ENCODE data around the gene SLFN14. TPM values are rescaled to one million over a fixed set of nuclear protein-coding genes. Genes with fewer than 3 reads are reported as not detected.

SLFN14 gene
- total and polyA plus RNA-seq, 2 experiments from 2014 or later, result 0.10 TPM; not detected in 1

- TF ChIP-seq, protein P1, sequence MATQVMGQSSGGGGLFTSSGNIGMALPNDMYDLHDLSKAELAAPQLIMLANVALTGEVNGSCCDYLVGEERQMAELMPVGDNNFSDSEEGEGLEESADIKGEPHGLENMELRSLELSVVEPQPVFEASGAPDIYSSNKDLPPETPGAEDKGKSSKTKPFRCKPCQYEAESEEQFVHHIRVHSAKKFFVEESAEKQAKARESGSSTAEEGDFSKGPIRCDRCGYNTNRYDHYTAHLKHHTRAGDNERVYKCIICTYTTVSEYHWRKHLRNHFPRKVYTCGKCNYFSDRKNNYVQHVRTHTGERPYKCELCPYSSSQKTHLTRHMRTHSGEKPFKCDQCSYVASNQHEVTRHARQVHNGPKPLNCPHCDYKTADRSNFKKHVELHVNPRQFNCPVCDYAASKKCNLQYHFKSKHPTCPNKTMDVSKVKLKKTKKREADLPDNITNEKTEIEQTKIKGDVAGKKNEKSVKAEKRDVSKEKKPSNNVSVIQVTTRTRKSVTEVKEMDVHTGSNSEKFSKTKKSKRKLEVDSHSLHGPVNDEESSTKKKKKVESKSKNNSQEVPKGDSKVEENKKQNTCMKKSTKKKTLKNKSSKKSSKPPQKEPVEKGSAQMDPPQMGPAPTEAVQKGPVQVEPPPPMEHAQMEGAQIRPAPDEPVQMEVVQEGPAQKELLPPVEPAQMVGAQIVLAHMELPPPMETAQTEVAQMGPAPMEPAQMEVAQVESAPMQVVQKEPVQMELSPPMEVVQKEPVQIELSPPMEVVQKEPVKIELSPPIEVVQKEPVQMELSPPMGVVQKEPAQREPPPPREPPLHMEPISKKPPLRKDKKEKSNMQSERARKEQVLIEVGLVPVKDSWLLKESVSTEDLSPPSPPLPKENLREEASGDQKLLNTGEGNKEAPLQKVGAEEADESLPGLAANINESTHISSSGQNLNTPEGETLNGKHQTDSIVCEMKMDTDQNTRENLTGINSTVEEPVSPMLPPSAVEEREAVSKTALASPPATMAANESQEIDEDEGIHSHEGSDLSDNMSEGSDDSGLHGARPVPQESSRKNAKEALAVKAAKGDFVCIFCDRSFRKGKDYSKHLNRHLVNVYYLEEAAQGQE (IDR thresholded peaks at IDR 0.05; ENCODE audit: unreplicated experiment), result no peak
Observed at GRCh38 chr17:35546487-35546886, 14.1 kb downstream of the SLFN14 start (continued).

- Mint-ChIP-seq H3K36me3 (ENCODE audit: low read depth) (no peaks in the 10 kb centered on the region), H3K9me3 (no peaks in the 10 kb centered on the region), H3K27ac (no peak overlapping the region), H3K4me3 (no peak overlapping the region), H3K27me3 (ENCODE audit: insufficient read depth, low read depth, poor library complexity) (no peaks in the 10 kb centered on the region), H3K4me1 (no peaks in the 10 kb centered on the region)
- Histone ChIP-seq H3K4me1 (ENCODE audit: insufficient read depth) (no peaks in the 10 kb centered on the region), H2AFZ (no peak overlapping the region), H3K27me3 (ENCODE audit: insufficient read depth) (peaks cover 13% of the 10 kb centered on the region; the same call in 1 of the 2 replicates), H3K27ac (ENCODE audit: low read depth) (no peak overlapping the region), H4K20me1 (replicated peaks; ENCODE audit: insufficient read depth) (no peaks in the 10 kb centered on the region), H3F3A (replicated peaks; ENCODE audit: low read depth) (no peaks in the 10 kb centered on the region), H3K36me3 (ENCODE audit: insufficient read depth) (no peaks in the 10 kb centered on the region), H3K79me2 (replicated peaks; ENCODE audit: insufficient read depth) (no peaks in the 10 kb centered on the region), H3K4me2 (no peak overlapping the region), H3K9me2 (ENCODE audit: insufficient read depth) (no peaks in the 10 kb centered on the region), H3K4me3 (no peak overlapping the region)
- ATAC-seq, result no peak
- DNase-seq (ENCODE audit: low spot score), result no peak
- TF ChIP-seq ZNF114 (CRISPR knock-in tag; IDR thresholded peaks at IDR 0.05), result no peak
- TF ChIP-seq, protein P1 (IDR thresholded peaks at IDR 0.05; ENCODE audit: unreplicated experiment), result no peak
- TF ChIP-seq ZNF331 (CRISPR knock-in tag; IDR thresholded peaks at IDR 0.05; ENCODE audit: low read depth), result no peak
- no peak for TF ChIP-seq EZH2phosphoT487 (IDR thresholded peaks at IDR 0.05; ENCODE audit: unreplicated experiment)
- TF ChIP-seq ETS1 (IDR thresholded peaks at IDR 0.05), result no peak
- no peak for TF ChIP-seq EZH2 (IDR thresholded peaks at IDR 0.05; ENCODE audit: low read depth, unreplicated experiment)
- TF ChIP-seq JUNB (IDR thresholded peaks at IDR 0.05; ENCODE audit: unreplicated experiment), result no peak
- TF ChIP-seq CREB1 (CRISPR knock-in tag; IDR thresholded peaks at IDR 0.05; ENCODE audit: low read depth), result no peak
- TF ChIP-seq, protein P2, sequence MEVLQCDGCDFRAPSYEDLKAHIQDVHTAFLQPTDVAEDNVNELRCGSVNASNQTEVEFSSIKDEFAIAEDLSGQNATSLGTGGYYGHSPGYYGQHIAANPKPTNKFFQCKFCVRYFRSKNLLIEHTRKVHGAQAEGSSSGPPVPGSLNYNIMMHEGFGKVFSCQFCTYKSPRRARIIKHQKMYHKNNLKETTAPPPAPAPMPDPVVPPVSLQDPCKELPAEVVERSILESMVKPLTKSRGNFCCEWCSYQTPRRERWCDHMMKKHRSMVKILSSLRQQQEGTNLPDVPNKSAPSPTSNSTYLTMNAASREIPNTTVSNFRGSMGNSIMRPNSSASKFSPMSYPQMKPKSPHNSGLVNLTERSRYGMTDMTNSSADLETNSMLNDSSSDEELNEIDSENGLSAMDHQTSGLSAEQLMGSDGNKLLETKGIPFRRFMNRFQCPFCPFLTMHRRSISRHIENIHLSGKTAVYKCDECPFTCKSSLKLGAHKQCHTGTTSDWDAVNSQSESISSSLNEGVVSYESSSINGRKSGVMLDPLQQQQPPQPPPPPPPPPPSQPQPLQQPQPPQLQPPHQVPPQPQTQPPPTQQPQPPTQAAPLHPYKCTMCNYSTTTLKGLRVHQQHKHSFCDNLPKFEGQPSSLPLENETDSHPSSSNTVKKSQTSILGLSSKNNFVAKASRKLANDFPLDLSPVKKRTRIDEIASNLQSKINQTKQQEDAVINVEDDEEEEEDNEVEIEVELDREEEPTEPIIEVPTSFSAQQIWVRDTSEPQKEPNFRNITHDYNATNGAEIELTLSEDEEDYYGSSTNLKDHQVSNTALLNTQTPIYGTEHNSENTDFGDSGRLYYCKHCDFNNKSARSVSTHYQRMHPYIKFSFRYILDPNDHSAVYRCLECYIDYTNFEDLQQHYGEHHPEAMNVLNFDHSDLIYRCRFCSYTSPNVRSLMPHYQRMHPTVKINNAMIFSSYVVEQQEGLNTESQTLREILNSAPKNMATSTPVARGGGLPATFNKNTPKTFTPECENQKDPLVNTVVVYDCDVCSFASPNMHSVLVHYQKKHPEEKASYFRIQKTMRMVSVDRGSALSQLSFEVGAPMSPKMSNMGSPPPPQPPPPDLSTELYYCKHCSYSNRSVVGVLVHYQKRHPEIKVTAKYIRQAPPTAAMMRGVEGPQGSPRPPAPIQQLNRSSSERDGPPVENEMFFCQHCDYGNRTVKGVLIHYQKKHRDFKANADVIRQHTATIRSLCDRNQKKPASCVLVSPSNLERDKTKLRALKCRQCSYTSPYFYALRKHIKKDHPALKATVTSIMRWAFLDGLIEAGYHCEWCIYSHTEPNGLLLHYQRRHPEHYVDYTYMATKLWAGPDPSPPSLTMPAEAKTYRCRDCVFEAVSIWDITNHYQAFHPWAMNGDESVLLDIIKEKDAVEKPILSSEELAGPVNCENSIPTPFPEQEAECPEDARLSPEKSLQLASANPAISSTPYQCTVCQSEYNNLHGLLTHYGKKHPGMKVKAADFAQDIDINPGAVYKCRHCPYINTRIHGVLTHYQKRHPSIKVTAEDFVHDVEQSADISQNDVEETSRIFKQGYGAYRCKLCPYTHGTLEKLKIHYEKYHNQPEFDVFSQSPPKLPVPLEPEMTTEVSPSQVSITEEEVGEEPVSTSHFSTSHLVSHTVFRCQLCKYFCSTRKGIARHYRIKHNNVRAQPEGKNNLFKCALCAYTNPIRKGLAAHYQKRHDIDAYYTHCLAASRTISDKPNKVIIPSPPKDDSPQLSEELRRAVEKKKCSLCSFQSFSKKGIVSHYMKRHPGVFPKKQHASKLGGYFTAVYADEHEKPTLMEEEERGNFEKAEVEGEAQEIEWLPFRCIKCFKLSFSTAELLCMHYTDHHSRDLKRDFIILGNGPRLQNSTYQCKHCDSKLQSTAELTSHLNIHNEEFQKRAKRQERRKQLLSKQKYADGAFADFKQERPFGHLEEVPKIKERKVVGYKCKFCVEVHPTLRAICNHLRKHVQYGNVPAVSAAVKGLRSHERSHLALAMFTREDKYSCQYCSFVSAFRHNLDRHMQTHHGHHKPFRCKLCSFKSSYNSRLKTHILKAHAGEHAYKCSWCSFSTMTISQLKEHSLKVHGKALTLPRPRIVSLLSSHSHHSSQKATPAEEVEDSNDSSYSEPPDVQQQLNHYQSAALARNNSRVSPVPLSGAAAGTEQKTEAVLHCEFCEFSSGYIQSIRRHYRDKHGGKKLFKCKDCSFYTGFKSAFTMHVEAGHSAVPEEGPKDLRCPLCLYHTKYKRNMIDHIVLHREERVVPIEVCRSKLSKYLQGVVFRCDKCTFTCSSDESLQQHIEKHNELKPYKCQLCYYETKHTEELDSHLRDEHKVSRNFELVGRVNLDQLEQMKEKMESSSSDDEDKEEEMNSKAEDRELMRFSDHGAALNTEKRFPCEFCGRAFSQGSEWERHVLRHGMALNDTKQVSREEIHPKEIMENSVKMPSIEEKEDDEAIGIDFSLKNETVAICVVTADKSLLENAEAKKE (CRISPR knock-in tag; IDR thresholded peaks at IDR 0.05), result no peak
Observed at GRCh38 chr17:35545150-35545549, 15.5 kb downstream of the SLFN14 start.
